H1 (cell line): Measurements from ENCODE around the gene SH3RF3. TPM values are rescaled to one million over a fixed set of nuclear protein-coding genes. Genes with fewer than 3 reads are reported as not detected.

Experiments used
- CTCF ChIA-PET: fragments of 300-600 bp; sonication (Branson Sonifier 250); formaldehyde crosslinking; loops from one replicate; lab custom pipeline; 2021; ENCODE audit not compliant: partially characterized antibody; lab: Charles Lee
- POLR2A ChIA-PET: fragments of 300-600 bp; sonication (Branson Sonifier 250); formaldehyde crosslinking; loops from one replicate; lab custom pipeline; 2021; ENCODE audit warnings: inconsistent platforms; ENCODE audit not compliant: partially characterized antibody; lab: Charles Lee
- DNase-seq, 2 experiments: peaks; one replicate each; pipeline versions ENCODE4 v3.0.0 to v3.0.0-alpha.2; 2010 to 2022; ENCODE audit warnings: low spot score in 2 of 2, low read depth in 1 of 2, mixed read lengths in 1 of 2
- FAIRE-seq: peaks from 2 replicates; lab custom pipeline; 2011; peaks lifted over from hg19 to GRCh38; lab: Jason Lieb, UNC
- H2AFZ ChIP-seq: 2 replicates; pipeline ENCODE4 v1.8.1; 2012; ENCODE audit warnings: low read length, inconsistent platforms
- H2AK5ac ChIP-seq: 2 replicates; pipeline ENCODE4 v1.6.1; 2013; ENCODE audit warnings: low read depth, low read length
- H2BK120ac ChIP-seq: replicated peaks from 2 replicates; pipeline ENCODE3; 2013; ENCODE audit warnings: low read depth, low read length, inconsistent platforms
- H2BK12ac ChIP-seq: 2 replicates; pipeline ENCODE4 v1.6.1; 2013; ENCODE audit warnings: low read depth, low read length
- H2BK15ac ChIP-seq: 2 replicates; pipeline ENCODE4 v1.6.1; 2013; ENCODE audit warnings: low read length
- H2BK20ac ChIP-seq: 2 replicates; pipeline ENCODE4 v1.6.1; 2013; ENCODE audit warnings: low read length
- H2BK5ac ChIP-seq: 2 replicates; pipeline ENCODE4 v1.6.1; 2013; ENCODE audit warnings: low read depth, low read length
- H3K14ac ChIP-seq: 2 replicates; pipeline ENCODE4 v1.6.1; 2013; ENCODE audit warnings: inconsistent platforms; ENCODE audit not compliant: insufficient read length
- H3K18ac ChIP-seq: 2 replicates; pipeline ENCODE4 v1.6.1; 2013; ENCODE audit warnings: low read length; ENCODE audit errors: extremely low read depth
- H3K23ac ChIP-seq: 2 replicates; pipeline ENCODE4 v1.6.1; 2013; ENCODE audit warnings: inconsistent platforms; ENCODE audit not compliant: insufficient read length
- H3K23me2 ChIP-seq: 2 replicates; pipeline ENCODE4 v1.6.1; 2013; ENCODE audit warnings: low read depth, low read length
- H3K27ac ChIP-seq: 2 replicates; pipeline ENCODE4 v1.6.1; 2011; ENCODE audit warnings: low read depth, low read length, inconsistent platforms
- H3K27me3 ChIP-seq, 4 experiments: replicated peaks in 1 of 4; 1 replicate in 1 of 4; 2 replicates in 3 of 4; pipeline versions ENCODE4 v1.6.1 to v1.8.1; 2011 to 2013; ENCODE audit warnings: low read length in 3 of 4, mild to moderate bottlenecking in 3 of 4, inconsistent platforms in 2 of 4, mixed read lengths in 2 of 4, moderate library complexity in 1 of 4; ENCODE audit not compliant: control insufficient read depth in 3 of 4, insufficient read depth in 3 of 4; ENCODE audit errors: extremely low read depth in 1 of 4
- H3K36me3 ChIP-seq, 4 experiments: 2 replicates each; pipeline versions ENCODE4 v1.6.1 to v1.8.1; 2011 to 2013; ENCODE audit warnings: mild to moderate bottlenecking in 4 of 4, low read length in 3 of 4, moderate library complexity in 2 of 4, control low read depth in 1 of 4, inconsistent platforms in 1 of 4; ENCODE audit not compliant: insufficient read depth in 4 of 4, control insufficient read depth in 2 of 4
- H3K4ac ChIP-seq: replicated peaks from 2 replicates; pipeline ENCODE3; 2013; ENCODE audit warnings: low read length, low read depth, mixed read lengths, inconsistent platforms; ENCODE audit not compliant: insufficient read length
- H3K4me1 ChIP-seq, 4 experiments: replicated peaks in 1 of 4; 1 replicate in 1 of 4; 2 replicates in 3 of 4; pipeline versions ENCODE4 v1.6.1 to v1.8.1; 2011 to 2013; ENCODE audit warnings: low read length in 3 of 4, inconsistent platforms in 2 of 4, mixed read lengths in 1 of 4; ENCODE audit not compliant: insufficient read depth in 4 of 4, control insufficient read depth in 3 of 4
- H3K4me2 ChIP-seq, 2 experiments: 2 replicates each; pipeline versions ENCODE4 v1.6.1 to v1.8.1; 2011 to 2013; ENCODE audit warnings: low read depth in 2 of 2, low read length in 2 of 2, control low read depth in 1 of 2, inconsistent platforms in 1 of 2, mild to moderate bottlenecking in 1 of 2; ENCODE audit not compliant: insufficient read depth in 1 of 2
- H3K4me3 ChIP-seq, 4 experiments: fragments of 200-600, 300-600 bp in 1 of 4; sonication (generic), shearing (Covaris generic), sonication (Bioruptor Twin) in 1 of 4; 2 replicates each; pipeline versions ENCODE4 v1.5.1 to v1.8.1; 2011 to 2016; ENCODE audit warnings: low read length in 4 of 4, low read depth in 3 of 4, control low read depth in 2 of 4, inconsistent platforms in 2 of 4, mild to moderate bottlenecking in 2 of 4, mixed read lengths in 1 of 4, moderate library complexity in 1 of 4; ENCODE audit not compliant: insufficient read depth in 2 of 4; ENCODE audit errors: extremely low read depth in 1 of 4
- H3K56ac ChIP-seq: replicated peaks from 2 replicates; pipeline ENCODE3; 2013; ENCODE audit warnings: low read depth, mild to moderate bottlenecking, mixed read lengths, low read length, inconsistent platforms; ENCODE audit not compliant: insufficient read length
- H3K79me1 ChIP-seq: 2 replicates; pipeline ENCODE4 v1.6.1; 2013; ENCODE audit warnings: low read depth, low read length, control low read depth
- H3K79me2 ChIP-seq, 2 experiments: 2 replicates each; pipeline versions ENCODE4 v1.6.1 to v1.8.1; 2012 to 2013; ENCODE audit warnings: low read length in 2 of 2, mild to moderate bottlenecking in 2 of 2, inconsistent platforms in 1 of 2; ENCODE audit not compliant: insufficient read depth in 2 of 2, control insufficient read depth in 1 of 2
- H3K9ac ChIP-seq, 4 experiments: replicated peaks in 1 of 4; 1 replicate in 1 of 4; 2 replicates in 3 of 4; pipeline versions ENCODE4 v1.6.1 to v1.8.1; 2011 to 2013; ENCODE audit warnings: low read depth in 3 of 4, low read length in 3 of 4, control low read depth in 2 of 4, mild to moderate bottlenecking in 2 of 4, moderate library complexity in 2 of 4, inconsistent platforms in 1 of 4; ENCODE audit errors: extremely low read depth in 1 of 4
- H3K9me3 ChIP-seq, 2 experiments: 2 replicates each; pipeline versions ENCODE4 v1.6.1 to v1.8.1; 2012 to 2013; ENCODE audit warnings: mild to moderate bottlenecking in 2 of 2, moderate library complexity in 2 of 2, control low read depth in 1 of 2, inconsistent platforms in 1 of 2, low read depth in 1 of 2, low read length in 1 of 2, mixed read lengths in 1 of 2; ENCODE audit not compliant: insufficient read depth in 2 of 2
- H4K20me1 ChIP-seq, 2 experiments: replicated peaks in 1 of 2; 2 replicates each; pipeline versions ENCODE3 to v1.8.1; 2011 to 2013; ENCODE audit warnings: inconsistent platforms in 2 of 2, low read length in 2 of 2, mild to moderate bottlenecking in 1 of 2; ENCODE audit not compliant: insufficient read depth in 2 of 2, control insufficient read depth in 1 of 2
- H4K5ac ChIP-seq: 2 replicates; pipeline ENCODE4 v1.6.1; 2013; ENCODE audit warnings: low read length, low read depth, mixed read lengths, inconsistent platforms; ENCODE audit not compliant: insufficient read length
- H4K8ac ChIP-seq: 2 replicates; pipeline ENCODE4 v1.8.0; 2013; ENCODE audit warnings: mild to moderate bottlenecking, moderate library complexity, low read length, inconsistent platforms; ENCODE audit not compliant: insufficient read depth; ENCODE audit errors: extremely low read depth
- H4K91ac ChIP-seq: replicated peaks from 2 replicates; pipeline ENCODE3; 2013; ENCODE audit warnings: low read length, mixed read lengths, inconsistent platforms; ENCODE audit not compliant: insufficient read length
- HDAC2 ChIP-seq, 2 experiments: fragments of 300-600 bp in 1 of 2; sonication (generic) in 1 of 2; IDR thresholded peaks; 2 replicates each; pipeline ENCODE4 v1.6.1; 2011 to 2012; ENCODE audit warnings: low read depth in 2 of 2, low read length in 2 of 2, mild to moderate bottlenecking in 2 of 2, moderate library complexity in 2 of 2, borderline replicate concordance in 1 of 2, inconsistent platforms in 1 of 2
- JUN ChIP-seq: IDR thresholded peaks from 2 replicates; pipeline ENCODE4 v1.6.1; 2011; ENCODE audit warnings: low read depth, mild to moderate bottlenecking, improper control_type of control experiment, low read length
- WGBS, 2 experiments: shearing (Covaris generic) in 1 of 2; methylation state at CpG; one replicate each; pipeline versions ENCODE4 v1.1.6 to v1.1.7; 2013 to 2015; ENCODE audit warnings: low lambda C conversion rate in 2 of 2, mixed read lengths in 2 of 2, inconsistent platforms in 1 of 2, low coverage in 1 of 2, missing lambda C conversion rate in 1 of 2; ENCODE audit not compliant: insufficient replicate concordance in 2 of 2, insufficient coverage in 1 of 2, insufficient read length in 1 of 2; ENCODE audit errors: extremely low coverage in 1 of 2, missing lambda C conversion rate in 1 of 2; 5-methylcytosine and 5-hydroxymethylcytosine counted together
- polyA plus RNA-seq, 7 experiments: library from polyadenylated mRNA; depleted of rRNA in 3 of 7; stranded (reverse) in 5 of 7; unstranded in 2 of 7; fragments of >200 nt in 5 of 7; fragments of 200-250 nt in 2 of 7; gene quantifications; 1 replicate in 5 of 7; 2 replicates in 1 of 7; 4 replicates in 1 of 7; pipeline versions ENCODE4 v1.2.1 to v1.2.3, GENCODE V29; 2011 to 2013; ENCODE audit warnings: missing spikeins in 2 of 7, mixed read lengths in 2 of 7
- total RNA-seq: library from RNA; stranded (reverse); fragmentation: NEBNext Ultra II Directional; extraction: Animal tissue kit (Norgen Biotek cat#: 25700); gene quantifications from 2 replicates; pipeline ENCODE4 v1.2.1, GENCODE V29; 2021

The SH3RF3 gene
- total and polyA plus RNA-seq, 2 of the 8 experiments (the other 6 are each of a cell fraction or from before 2014, with no cell fraction given), result 0.11 to 0.65 TPM

- H2AK5ac ChIP-seq, result no peak overlapping the region
- FAIRE-seq (no peak), DNase-seq (no peak)
- no peaks in the 10 kb centered on the region for H3K23me2 ChIP-seq
- WGBS, 2 experiments, result 88% methylated on average over 2 of the region's 2 CpGs; no CpG with 5 or more reads in 1 of the 2 experiments
- H4K20me1 ChIP-seq, result no peaks in the 10 kb centered on the region
- no peak overlapping the region for H3K56ac ChIP-seq
- H2BK20ac ChIP-seq, result no peak overlapping the region
- ChIA-PET CTCF (interaction anchor here (0.6 to 1.6 kb wide), 3 partner anchors 10 to 371 kb away, joined by 4 to 5 read pairs (median 5); partner anchors contain the start of gene CCDC138), POLR2A (no interaction called here)
- H2BK5ac ChIP-seq, result no peak overlapping the region
- H3K36me3 ChIP-seq, result no peaks in the 10 kb centered on the region
- no peak overlapping the region for H3K9ac ChIP-seq
- H3K79me1 ChIP-seq, result no peaks in the 10 kb centered on the region
- no peak overlapping the region for H3K4ac ChIP-seq
- no peak overlapping the region for H3K4me2 ChIP-seq
- H2BK120ac ChIP-seq, result no peak overlapping the region
- no peak overlapping the region for H2BK15ac ChIP-seq
- TF ChIP-seq JUN, result no peak
- TF ChIP-seq HDAC2 (IDR thresholded peaks at IDR 0.05; ENCODE audit: borderline replicate concordance in 1 of 2, low read depth in 2 of 2, low read length in 2 of 2), result no peak
- TF ChIP-seq, all 59 proteins: peak for 0
- Histone ChIP-seq H3K4me1 (no peaks in the 10 kb centered on the region), H3K9me3 (no peaks in the 10 kb centered on the region), H3K4me3 (no peak overlapping the region), H3K27ac (no peak overlapping the region), H3K23ac (no peak overlapping the region), H3K18ac (no peak overlapping the region), H4K8ac (no peak overlapping the region), H3K14ac (no peak overlapping the region), H2BK12ac (no peak overlapping the region), H4K91ac (no peak overlapping the region), H4K5ac (no peak overlapping the region), H2AFZ (no peak overlapping the region), H3K79me2 (no peaks in the 10 kb centered on the region), H3K27me3 (peaks cover 0 to 3% (median 0%) of the 10 kb centered on the region in 4 experiments; a peak in 2 of 7 replicates)
These were observed 9.4 kb downstream of the SH3RF3 start for GRCh38 chr2:109138449-109138848.
